ENCODE results near the gene PCBP3. TPM values are rescaled to one million over a fixed set of nuclear protein-coding genes. Genes with fewer than 3 reads are reported as not detected.
A peak's percentile ranks its signal among the peaks of the same experiment; 100 is the strongest.

The PCBP3 gene
- total RNA-seq, 2 experiments from 2014 or later = 3.4 to 3.8 TPM

- Histone ChIP-seq H3K36me3 (ENCODE audit: insufficient read depth, low read length) (no peaks in the 10 kb centered on the region), H3K4me1 (ENCODE audit: insufficient read depth, low read length) (no peaks in the 10 kb centered on the region), H3K4me3 (ENCODE audit: low read length) (no peak overlapping the region), H3K27ac (ENCODE audit: low read depth in 1 of 2, low read length in 2 of 2) (no peak overlapping the region), H3K27me3 (ENCODE audit: control insufficient read depth in 1 of 2, insufficient read depth in 2 of 2, low read length in 2 of 2) (no peaks in the 10 kb centered on the region), H3K9me3 (ENCODE audit: control insufficient read depth in 1 of 2, insufficient read depth in 1 of 2, low read length in 2 of 2) (no peaks in the 10 kb centered on the region)
- ATAC-seq (ENCODE audit: poor library complexity) (no peak), DNase-seq (peak in 3 of 14 experiments; percentile 0 to 27 (median 4))
- H3K9me3 Mint-ChIP-seq = no peaks in the 10 kb centered on the region
- intact Hi-C loops (cut with DNase I, micrococcal nuclease) = no loop called here
- H3K27ac Mint-ChIP-seq = no peak overlapping the region
- no peak overlapping the region for H3K4me3 Mint-ChIP-seq
- ChIA-PET POLR2A (no interaction called here), CTCF (no interaction called here)
- no peak for TF ChIP-seq CTCF (IDR thresholded peaks at IDR 0.05)
- H3K36me3 Mint-ChIP-seq (ENCODE audit: low read depth) = no peaks in the 10 kb centered on the region
- H3K27me3 Mint-ChIP-seq = no peaks in the 10 kb centered on the region
- H3K4me1 Mint-ChIP-seq (ENCODE audit: low read depth) = no peaks in the 10 kb centered on the region
Measured at GRCh38 chr21:45990049-45990711, 346.7 kb downstream of the PCBP3 start.

GRCh38 chr21:45990741-45991605 is 347.4 kb downstream of the PCBP3 start:
- no peak overlapping the region for H3K4me3 ChIP-seq (ENCODE audit: low read length)
- CTCF ChIA-PET = no interaction called here
- intact Hi-C loops (cut with DNase I, micrococcal nuclease) = no loop called here
- H3K4me1 ChIP-seq (ENCODE audit: insufficient read depth, low read length) = no peaks in the 10 kb centered on the region
- Mint-ChIP-seq H3K4me3 (no peak overlapping the region), H3K9me3 (no peaks in the 10 kb centered on the region), H3K27me3 (no peaks in the 10 kb centered on the region), H3K4me1 (ENCODE audit: low read depth) (no peaks in the 10 kb centered on the region), H3K36me3 (ENCODE audit: low read depth) (no peaks in the 10 kb centered on the region), H3K27ac (no peak overlapping the region)
- no peaks in the 10 kb centered on the region for H3K27me3 ChIP-seq (ENCODE audit: control insufficient read depth in 1 of 2, insufficient read depth in 2 of 2, low read length in 2 of 2)
- H3K36me3 ChIP-seq (ENCODE audit: insufficient read depth, low read length) = no peaks in the 10 kb centered on the region
- POLR2A ChIA-PET = no interaction called here
- peak in 2 of 14 experiments; percentile 0 to 20 for DNase-seq
- no peak for ATAC-seq (ENCODE audit: poor library complexity)
- no peak for TF ChIP-seq CTCF (IDR thresholded peaks at IDR 0.05)
- no peak overlapping the region for H3K27ac ChIP-seq (ENCODE audit: low read depth in 1 of 2, low read length in 2 of 2)
- H3K9me3 ChIP-seq (ENCODE audit: control insufficient read depth in 1 of 2, insufficient read depth in 1 of 2, low read length in 2 of 2) = no peaks in the 10 kb centered on the region

- H3K4me3 Mint-ChIP-seq = no peak overlapping the region
- no peaks in the 10 kb centered on the region for H3K27me3 Mint-ChIP-seq
- ATAC-seq (ENCODE audit: poor library complexity) (no peak), DNase-seq (peak in 2 of 14 experiments; percentile 0 to 5)
- no peaks in the 10 kb centered on the region for H3K36me3 ChIP-seq (ENCODE audit: insufficient read depth, low read length)
- no peaks in the 10 kb centered on the region for H3K4me1 ChIP-seq (ENCODE audit: insufficient read depth, low read length)
- no peaks in the 10 kb centered on the region for H3K36me3 Mint-ChIP-seq (ENCODE audit: low read depth)
- no peaks in the 10 kb centered on the region for H3K4me1 Mint-ChIP-seq (ENCODE audit: low read depth)
- H3K27me3 ChIP-seq (ENCODE audit: control insufficient read depth in 1 of 2, insufficient read depth in 2 of 2, low read length in 2 of 2) = no peaks in the 10 kb centered on the region
- no peaks in the 10 kb centered on the region for H3K9me3 ChIP-seq (ENCODE audit: control insufficient read depth in 1 of 2, insufficient read depth in 1 of 2, low read length in 2 of 2)
- CTCF ChIA-PET = no interaction called here
- H3K27ac ChIP-seq (ENCODE audit: low read depth in 1 of 2, low read length in 2 of 2) = no peak overlapping the region
- H3K4me3 ChIP-seq (ENCODE audit: low read length) = no peak overlapping the region
- TF ChIP-seq CTCF (IDR thresholded peaks at IDR 0.05) = no peak
- POLR2A ChIA-PET = no interaction called here
- H3K9me3 Mint-ChIP-seq = no peaks in the 10 kb centered on the region
- intact Hi-C loops (cut with DNase I, micrococcal nuclease) = no loop called here
- H3K27ac Mint-ChIP-seq = no peak overlapping the region
Measured at GRCh38 chr21:45991606-45992300, 348.2 kb downstream of the PCBP3 start.

Other genes with a start within 250 kb of the PCBP3 start
- gene COL18A1, start 238.6 kb upstream of the PCBP3 start, total RNA-seq = 10 to 100 TPM; 15.2 to 16.0 TPM
- gene SLC19A1, start 101.3 kb upstream of the PCBP3 start, total RNA-seq = 10 to 100 TPM; 11.5 to 12.0 TPM

Measured in CD4-positive, alpha-beta T cell (primary cell).